NT2/D1 (cell line): ENCODE results near the gene MYO5B.

Experiments used
- SUZ12 ChIP-seq: IDR thresholded peaks from 2 replicates; pipeline ENCODE4 v1.6.1; 2011; ENCODE audit not compliant: insufficient read length, insufficient read depth; ENCODE audit errors: extremely low read depth
- YY1 ChIP-seq: IDR thresholded peaks from 2 replicates; pipeline ENCODE4 v1.6.1; 2011; ENCODE audit not compliant: insufficient read length, insufficient read depth
- ZNF274 ChIP-seq: IDR thresholded peaks from 2 replicates; pipeline ENCODE4 v1.6.1; 2011; ENCODE audit warnings: mild to moderate bottlenecking, low read depth, low read length

DNA sequence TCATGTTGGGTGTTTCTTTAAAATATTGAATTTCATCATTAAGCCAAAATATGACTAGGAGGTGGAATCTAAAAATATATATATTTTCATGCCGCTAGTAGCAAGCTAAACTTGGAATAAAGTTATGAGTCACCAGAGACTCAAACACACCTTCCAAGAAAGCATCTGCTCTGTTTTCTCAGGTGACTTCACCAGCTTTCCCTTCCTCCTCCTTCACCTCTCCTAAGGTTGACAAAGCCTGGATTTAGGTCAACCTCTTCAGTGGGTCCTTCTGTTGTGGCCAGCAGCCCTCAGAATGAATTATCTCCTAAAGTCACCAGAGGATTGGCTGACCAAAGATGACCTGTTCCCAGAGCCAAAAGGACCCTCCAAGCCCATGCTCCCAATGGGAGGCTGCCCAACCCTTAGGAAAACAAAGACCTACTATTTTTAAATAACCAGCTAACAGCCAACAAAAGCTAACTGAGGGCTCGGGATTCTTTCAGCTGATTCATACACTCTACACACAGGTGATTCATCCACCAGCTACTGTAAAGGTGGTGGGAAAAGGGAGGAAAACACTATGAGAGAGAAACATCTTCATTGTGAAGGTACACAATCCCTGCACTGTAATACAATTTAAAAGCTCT lies 113.9 kb downstream of the MYO5B start:
- TF ChIP-seq YY1, result no peak
- no peak for TF ChIP-seq ZNF274
- TF ChIP-seq SUZ12, result no peak
